CD4-positive, alpha-beta memory T cell (primary cell): ENCODE measurements around the gene ZFYVE16. TPM values are rescaled to one million over a fixed set of nuclear protein-coding genes. Genes with fewer than 3 reads are reported as not detected.
"Not testable (repeated sequence)": the region's sequence is repeated elsewhere in the genome, so short reads cannot be mapped to it uniquely, and the experiment has no call there.

Experiments
- CTCF ChIA-PET: fragments of 350-600 bp; sonication (Branson Sonifier 250); formaldehyde crosslinking; loops from one replicate; lab custom pipeline; 2021; ENCODE audit warnings: inconsistent platforms; ENCODE audit not compliant: partially characterized antibody; lab: Charles Lee
- POLR2A ChIA-PET: fragments of 350-600 bp; sonication (Branson Sonifier 250); formaldehyde crosslinking; loops from one replicate; lab custom pipeline; 2021; ENCODE audit not compliant: partially characterized antibody; lab: Charles Lee
- DNase-seq, 5 donors: peaks; one replicate each; pipeline versions ENCODE4 v3.0.0 to v3.0.0-alpha.2; 2020 to 2022; ENCODE audit warnings: mixed read lengths in 1 of 5
- H3K27ac ChIP-seq: one replicate; pipeline ENCODE4 v1.7.0; 2013; ENCODE audit warnings: low read depth, low read length
- H3K27me3 ChIP-seq: 2 replicates; pipeline ENCODE4 v1.7.0; 2013; ENCODE audit warnings: mild to moderate bottlenecking, low read length, moderate library complexity; ENCODE audit not compliant: insufficient read depth
- H3K36me3 ChIP-seq: 2 replicates; pipeline ENCODE4 v1.7.0; 2013; ENCODE audit warnings: mild to moderate bottlenecking, low read length, moderate library complexity; ENCODE audit not compliant: insufficient read depth
- H3K4me1 ChIP-seq: 2 replicates; pipeline ENCODE4 v1.7.0; 2013; ENCODE audit warnings: mild to moderate bottlenecking, low read length, moderate library complexity; ENCODE audit not compliant: insufficient read depth
- H3K4me3 ChIP-seq, 2 donors: one replicate each; pipeline ENCODE4 v1.7.0; 2013; ENCODE audit warnings: low read length in 2 of 2, mild to moderate bottlenecking in 1 of 2
- H3K9me3 ChIP-seq, 2 donors: one replicate each; pipeline ENCODE4 v1.7.0; 2013; ENCODE audit warnings: low read length in 2 of 2, control low read depth in 1 of 2; ENCODE audit not compliant: control insufficient read depth in 1 of 2
- H3K27ac Mint-ChIP-seq, 7 donors: one replicate each; pipeline ENCODE4 v1.8.0; 2020 to 2021; ENCODE audit warnings: mixed read lengths in 7 of 7, mild to moderate bottlenecking in 6 of 7, inconsistent platforms in 3 of 7, moderate library complexity in 3 of 7
- H3K27me3 Mint-ChIP-seq, 2 donors: one replicate each; pipeline ENCODE4 v1.8.0; 2020 to 2021; ENCODE audit warnings: mixed read lengths in 2 of 2
- H3K36me3 Mint-ChIP-seq, 2 donors: one replicate each; pipeline ENCODE4 v1.8.0; 2020 to 2021; ENCODE audit warnings: mixed read lengths in 2 of 2, inconsistent platforms in 1 of 2, mild to moderate bottlenecking in 1 of 2
- H3K4me1 Mint-ChIP-seq, 4 donors: one replicate each; pipeline ENCODE4 v1.8.0; 2020 to 2021; ENCODE audit warnings: mixed read lengths in 4 of 4, mild to moderate bottlenecking in 1 of 4
- H3K4me3 Mint-ChIP-seq, 8 donors: one replicate each; pipeline ENCODE4 v1.8.0; 2020 to 2021; ENCODE audit warnings: mixed read lengths in 8 of 8, mild to moderate bottlenecking in 7 of 8, moderate library complexity in 6 of 8, inconsistent platforms in 3 of 8
- H3K9me3 Mint-ChIP-seq, 8 donors: one replicate each; pipeline ENCODE4 v1.8.0; 2020 to 2021; ENCODE audit warnings: mixed read lengths in 8 of 8, mild to moderate bottlenecking in 5 of 8, inconsistent platforms in 3 of 8, moderate library complexity in 1 of 8
- intact Hi-C: fragments of 100-400 bp; cut with micrococcal nuclease; formaldehyde crosslinking; loops from one replicate; pipeline ENCODE4 v1.15.1; 2023
- polyA plus RNA-seq, 2 donors: library from polyadenylated mRNA; unstranded; fragments of 300-500 nt; fragmentation: Illumina TruSeq; gene quantifications; one replicate each; pipeline ENCODE4 v1.2.3, GENCODE V29; 2021
- total RNA-seq, 2 experiments: library from RNA; stranded (reverse); gene quantifications; one replicate each; pipeline ENCODE4 v1.2.3, GENCODE V29; 2021

Gene ZFYVE16
- total and polyA plus RNA-seq, 4 experiments from 2014 or later = 2.5 to 25.3 (median 14.9) TPM

- Histone ChIP-seq H3K4me1 (no peaks in the 10 kb centered on the region), H3K4me3 (no peak overlapping the region), H3K36me3 (no peaks in the 10 kb centered on the region), H3K27ac (no peak overlapping the region), H3K27me3 (no peaks in the 10 kb centered on the region), H3K9me3 (no peaks in the 10 kb centered on the region)
- ChIA-PET POLR2A (no interaction called here), CTCF (no interaction called here)
- Mint-ChIP-seq H3K4me3 (no peak overlapping the region), H3K27ac (no peak overlapping the region), H3K4me1 (no peaks in the 10 kb centered on the region), H3K9me3 (peaks cover 0 to 5% (median 0%) of the 10 kb centered on the region in 8 donors), H3K27me3 (peaks cover 11 to 12% of the 10 kb centered on the region in 2 donors), H3K36me3 (no peaks in the 10 kb centered on the region)
- intact Hi-C loops = no loop called here
- DNase-seq = no peak
Observed at GRCh38 chr5:80399526-80400239, 8.2 kb upstream of the ZFYVE16 start.

DNA sequence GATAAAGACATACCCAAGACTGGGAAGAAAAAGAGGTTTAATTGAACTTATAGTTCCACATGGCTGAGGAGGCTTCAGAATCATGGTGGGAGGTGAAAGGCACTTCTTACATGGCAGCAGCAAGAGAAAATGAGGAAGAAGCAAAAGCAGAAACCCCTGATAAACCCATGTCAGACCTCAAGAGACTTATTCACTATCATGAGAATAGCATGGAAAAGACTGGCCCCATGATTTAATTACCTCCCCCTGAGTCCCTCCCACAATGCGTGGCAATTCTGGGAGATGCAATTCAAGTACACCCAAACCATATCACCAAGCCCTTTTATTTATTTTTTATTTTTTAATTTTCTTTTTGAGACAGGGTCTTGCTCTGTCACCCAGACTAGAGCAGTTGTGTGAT, 7.5 kb upstream of the ZFYVE16 start:
- H3K4me3 Mint-ChIP-seq, H3K9me3 Mint-ChIP-seq, H3K4me3 ChIP-seq, H3K27me3 ChIP-seq, H3K9me3 ChIP-seq, H3K27ac ChIP-seq, intact Hi-C loops, H3K36me3 ChIP-seq, CTCF ChIA-PET, H3K4me1 ChIP-seq, H3K27ac Mint-ChIP-seq, H3K27me3 Mint-ChIP-seq, H3K36me3 Mint-ChIP-seq, DNase-seq, H3K4me1 Mint-ChIP-seq, POLR2A ChIA-PET: not testable (repeated sequence)

DNA sequence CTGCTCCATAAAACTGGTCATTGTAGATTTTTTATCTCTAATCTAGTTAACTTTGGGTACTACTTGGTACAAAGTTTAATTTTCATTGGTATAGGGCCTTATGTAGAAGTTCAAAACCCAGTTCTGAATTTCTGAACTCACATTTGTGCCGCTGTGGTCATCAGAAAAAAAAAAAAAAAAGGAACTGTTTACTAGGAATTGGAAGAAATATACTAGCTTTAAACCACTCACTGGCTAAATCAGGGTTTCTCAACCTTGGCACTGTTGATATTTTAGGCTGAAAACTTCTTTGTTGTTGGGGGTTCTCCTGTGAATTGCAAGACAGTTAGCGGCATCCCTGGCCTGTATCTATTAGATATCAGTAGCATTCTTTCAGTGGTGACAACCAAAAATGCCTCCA, 4.1 kb upstream of the ZFYVE16 start:
- peaks cover 0 to 9% of the 10 kb centered on the region in 2 donors for H3K36me3 Mint-ChIP-seq
- Histone ChIP-seq H3K36me3 (no peaks in the 10 kb centered on the region), H3K9me3 (no peaks in the 10 kb centered on the region), H3K4me3 (no peak overlapping the region), H3K4me1 (peaks cover 8% of the 10 kb centered on the region), H3K27me3 (no peaks in the 10 kb centered on the region), H3K27ac (no peak overlapping the region)
- H3K9me3 Mint-ChIP-seq = no peaks in the 10 kb centered on the region
- peaks cover 0 to 7% of the 10 kb centered on the region in 2 donors for H3K27me3 Mint-ChIP-seq
- CTCF ChIA-PET = no interaction called here
- peaks cover 2 to 11% (median 6%) of the 10 kb centered on the region in 4 donors for H3K4me1 Mint-ChIP-seq
- H3K4me3 Mint-ChIP-seq = no peak overlapping the region
- POLR2A ChIA-PET = no interaction called here
- no peak for DNase-seq
- no peak overlapping the region for H3K27ac Mint-ChIP-seq
- intact Hi-C loops = no loop called here

DNA sequence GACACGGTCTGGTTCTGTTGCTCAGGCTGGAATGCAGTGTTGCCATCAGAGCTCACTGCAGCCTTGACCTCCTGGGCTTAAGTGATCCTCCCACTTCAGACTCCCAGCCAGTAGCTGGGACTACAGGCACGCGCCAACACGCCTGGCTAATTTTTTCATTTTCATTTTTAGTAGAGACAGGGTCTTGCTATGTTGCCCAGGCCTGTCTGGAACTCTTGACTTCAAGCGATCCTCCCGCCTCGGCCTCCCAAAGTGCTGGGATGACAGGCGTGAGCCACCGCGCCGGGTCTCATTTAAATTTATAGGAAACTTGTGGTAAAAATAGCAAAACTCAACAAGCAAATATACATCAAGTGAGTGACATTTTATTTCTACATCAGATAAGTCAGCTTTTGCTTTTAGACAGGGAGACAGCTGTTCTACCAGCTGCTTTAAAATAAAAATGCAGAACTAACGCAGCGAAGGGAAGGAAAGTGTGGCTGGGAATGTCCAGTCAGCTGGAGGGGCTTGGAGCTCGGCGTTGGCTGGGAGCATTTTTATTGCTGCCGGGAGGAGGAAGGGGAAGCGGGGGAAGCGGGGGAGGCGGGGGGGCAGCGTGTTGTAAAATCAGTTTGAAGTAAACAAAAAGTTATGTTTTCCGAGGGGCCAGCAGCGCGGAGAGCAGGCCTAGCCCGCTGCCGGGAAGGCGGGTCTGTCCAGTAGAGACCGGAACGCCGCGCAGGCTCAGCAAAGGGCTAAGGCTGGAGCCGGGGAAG, 707 bp upstream of the ZFYVE16 start:
- Histone ChIP-seq H3K27ac (peak overlapping the region; percentile 86), H3K36me3 (no peaks in the 10 kb centered on the region), H3K27me3 (no peaks in the 10 kb centered on the region), H3K4me1 (peaks cover 22% of the 10 kb centered on the region), H3K9me3 (no peaks in the 10 kb centered on the region), H3K4me3 (peak overlapping the region; percentile 73 to 79)
- intact Hi-C loops = loop anchor here (5.0 kb wide), 4 partner anchors 415 to 1565 kb away; partner anchors contain the start of genes ATG10, JMY and MTX3
- CTCF ChIA-PET = interaction anchor here (1.0 to 1.2 kb wide), 2 partner anchors 27 to 61 kb away, joined by 3 to 4 read pairs; no protein-coding TSS in a partner anchor
- H3K9me3 Mint-ChIP-seq = no peaks in the 10 kb centered on the region
- peaks cover 0 to under 1% of the 10 kb centered on the region in 2 donors for H3K27me3 Mint-ChIP-seq
- peak overlapping the region; percentile 91 to 100 (median 99) for H3K27ac Mint-ChIP-seq
- H3K36me3 Mint-ChIP-seq = peaks cover 0 to 10% of the 10 kb centered on the region in 2 donors
- H3K4me1 Mint-ChIP-seq = peaks cover 15 to 24% (median 20%) of the 10 kb centered on the region in 4 donors
- peak overlapping the region; percentile 92 to 98 (median 96) for H3K4me3 Mint-ChIP-seq
- POLR2A ChIA-PET = interaction anchor here (0.8 to 1.5 kb wide), 8 partner anchors 12 to 1423 kb away, joined by 3 to 6 read pairs (median 3); partner anchors contain the start of genes DHFR and MSH3
- peak in 2 of 5 donors; percentile 4 to 12 for DNase-seq

- Histone ChIP-seq H3K27ac (peak overlapping the region; percentile 86), H3K4me1 (peaks cover 22% of the 10 kb centered on the region), H3K4me3 (peak overlapping the region; percentile 73 to 79), H3K27me3 (no peaks in the 10 kb centered on the region), H3K36me3 (no peaks in the 10 kb centered on the region), H3K9me3 (no peaks in the 10 kb centered on the region)
- ChIA-PET POLR2A (interaction anchor here (1.4 to 1.5 kb wide), 3 partner anchors 10 to 1424 kb away, joined by 3 to 4 read pairs (median 3); partner anchors contain the start of genes DHFR and MSH3), CTCF (no interaction called here)
- Mint-ChIP-seq H3K36me3 (peaks cover 0 to 10% of the 10 kb centered on the region in 2 donors), H3K27ac (peak overlapping the region; percentile 41 to 96 (median 91)), H3K4me3 (peak overlapping the region; percentile 92 to 98 (median 96)), H3K4me1 (peaks cover 15 to 24% (median 20%) of the 10 kb centered on the region in 4 donors), H3K27me3 (no peaks in the 10 kb centered on the region), H3K9me3 (no peaks in the 10 kb centered on the region)
- DNase-seq = peak in 2 of 5 donors; percentile 31 to 45
- intact Hi-C loops = loop anchor here (1.0 to 5.0 kb wide), 5 partner anchors 247 to 1564 kb away; partner anchors contain the start of genes ATG10, JMY and MTX3
Observed at GRCh38 chr5:80408484-80409366, 861 bp downstream of the ZFYVE16 start.

DNA sequence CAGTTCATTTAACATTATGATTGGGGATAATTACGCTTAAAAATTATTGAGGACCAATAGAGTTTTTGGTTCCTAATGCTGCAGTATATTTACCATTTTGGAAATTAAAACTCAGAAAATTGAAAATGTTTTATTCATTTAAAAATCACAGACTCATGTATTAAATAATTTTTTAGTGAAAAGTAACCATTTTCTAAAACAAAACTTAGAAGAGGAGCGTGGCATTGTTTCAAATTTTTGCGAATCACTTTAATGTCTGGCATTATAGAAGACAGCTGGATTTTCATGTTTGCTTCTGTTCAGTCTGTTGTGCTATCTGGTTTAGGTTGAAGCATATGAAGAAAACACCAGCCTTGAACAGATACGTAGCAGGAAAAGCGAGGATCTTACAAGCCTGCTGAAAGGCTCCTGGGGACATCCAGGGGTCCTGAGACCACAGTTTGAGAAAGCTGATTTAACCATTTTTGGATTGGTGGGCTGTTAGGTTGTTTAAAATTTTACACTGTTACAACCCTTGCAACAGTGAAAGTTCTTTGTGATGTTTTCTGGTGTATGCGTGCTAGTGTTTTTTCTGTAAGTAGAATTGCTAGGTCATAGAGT, 1.6 kb downstream of the ZFYVE16 start:
- no peaks in the 10 kb centered on the region for H3K36me3 ChIP-seq
- intact Hi-C loops = loop anchor here (5.0 kb wide), 4 partner anchors 417 to 1563 kb away; partner anchors contain the start of genes ATG10, JMY and MTX3
- no peaks in the 10 kb centered on the region for H3K9me3 Mint-ChIP-seq
- no peaks in the 10 kb centered on the region for H3K9me3 ChIP-seq
- ChIA-PET POLR2A (no interaction called here), CTCF (no interaction called here)
- peaks cover 22% of the 10 kb centered on the region for H3K4me1 ChIP-seq
- no peak overlapping the region for H3K4me3 ChIP-seq
- H3K4me1 Mint-ChIP-seq = peaks cover 17 to 29% (median 21%) of the 10 kb centered on the region in 4 donors
- peak overlapping the region in 2 of 7 donors; percentile 53 to 91 for H3K27ac Mint-ChIP-seq
- DNase-seq = no peak
- H3K36me3 Mint-ChIP-seq = peaks cover 4 to 14% of the 10 kb centered on the region in 2 donors
- H3K27ac ChIP-seq = no peak overlapping the region
- peak overlapping the region in 7 of 8 donors; percentile 15 to 98 (median 96) for H3K4me3 Mint-ChIP-seq
- H3K27me3 Mint-ChIP-seq = no peaks in the 10 kb centered on the region
- H3K27me3 ChIP-seq = no peaks in the 10 kb centered on the region
